Measurements from ENCODE around the gene PLEKHG5. TPM values are rescaled to one million over a fixed set of nuclear protein-coding genes. Genes with fewer than 3 reads are reported as not detected.

Gene PLEKHG5
- total RNA-seq, 1 experiment from 2014 or later: 42.8 TPM

DNA sequence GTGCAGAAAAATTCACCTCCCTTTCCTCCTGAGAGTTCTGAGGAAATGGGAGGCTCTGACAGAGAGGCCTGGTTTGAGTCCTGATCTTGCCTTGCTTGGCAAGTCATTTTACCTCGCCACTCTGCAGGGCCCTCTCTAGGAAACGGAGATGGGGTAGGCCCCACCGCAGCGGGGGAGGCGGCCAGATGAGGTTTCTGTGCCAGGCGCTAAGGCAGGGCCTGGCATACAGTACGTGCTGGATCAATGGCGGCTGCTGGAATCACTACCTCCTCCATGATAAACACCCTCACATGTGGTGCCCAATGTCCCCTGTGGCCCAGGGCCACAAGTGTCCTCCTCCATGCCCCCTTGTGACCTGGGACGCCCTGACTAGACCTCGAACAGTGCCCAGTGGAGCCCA, 499 bp upstream of the PLEKHG5 start:
- Histone ChIP-seq H3F3A (ENCODE audit: low read length, unreplicated experiment) (peaks cover 7% of the 10 kb centered on the region), H2AFZ (ENCODE audit: low read length) (no peak overlapping the region), H3K27me3 (ENCODE audit: low read length) (no peaks in the 10 kb centered on the region), H3K4me1 (ENCODE audit: insufficient read depth, low read length) (peaks cover 52% of the 10 kb centered on the region), H3K4me3 (ENCODE audit: low read length) (peak overlapping the region; percentile 89; the same call in 1 of the 2 replicates), H3K9me2 (replicated peaks; ENCODE audit: low read length) (no peaks in the 10 kb centered on the region), H3K9me3 (ENCODE audit: low read length) (no peaks in the 10 kb centered on the region), H3K36me3 (ENCODE audit: low read depth, low read length) (no peaks in the 10 kb centered on the region), H3K27ac (ENCODE audit: low read length) (peak overlapping the region; percentile 97), H3K9ac (ENCODE audit: low read length) (peak overlapping the region; percentile 93), H3K4me2 (ENCODE audit: low read length) (peak overlapping the region; percentile 96), H3K79me2 (ENCODE audit: low read length) (peaks cover 29% of the 10 kb centered on the region), H4K20me1 (ENCODE audit: low read length) (no peaks in the 10 kb centered on the region)
- POLR2A ChIA-PET (ENCODE audit: unreplicated experiment): interaction anchor here (0.5 to 0.6 kb wide), 5 partner anchors 16 to 112 kb away, joined by 3 to 15 read pairs (median 3); no protein-coding TSS in a partner anchor
- intact Hi-C loops (cut with micrococcal nuclease): loop anchor here (1.0 kb wide), 2 partner anchors 31 to 109 kb away; no protein-coding TSS in a partner anchor
- BruUV-seq (replicated peaks): no TSS peak
- ATAC-seq (peak; percentile 0), DNase-seq (no peak)
- CTCF ChIA-PET: interaction anchor here (0.5 to 0.6 kb wide), 2 partner anchors 32 to 154 kb away, joined by 3 to 19 read pairs; no protein-coding TSS in a partner anchor
- TF ChIP-seq EZH2phosphoT487 (IDR thresholded peaks at IDR 0.05; ENCODE audit: borderline replicate concordance, low read length) (no peak), EZH2 (IDR thresholded peaks at IDR 0.05; ENCODE audit: low read length, unreplicated experiment) (no peak)
- TF ChIP-seq, protein P1, sequence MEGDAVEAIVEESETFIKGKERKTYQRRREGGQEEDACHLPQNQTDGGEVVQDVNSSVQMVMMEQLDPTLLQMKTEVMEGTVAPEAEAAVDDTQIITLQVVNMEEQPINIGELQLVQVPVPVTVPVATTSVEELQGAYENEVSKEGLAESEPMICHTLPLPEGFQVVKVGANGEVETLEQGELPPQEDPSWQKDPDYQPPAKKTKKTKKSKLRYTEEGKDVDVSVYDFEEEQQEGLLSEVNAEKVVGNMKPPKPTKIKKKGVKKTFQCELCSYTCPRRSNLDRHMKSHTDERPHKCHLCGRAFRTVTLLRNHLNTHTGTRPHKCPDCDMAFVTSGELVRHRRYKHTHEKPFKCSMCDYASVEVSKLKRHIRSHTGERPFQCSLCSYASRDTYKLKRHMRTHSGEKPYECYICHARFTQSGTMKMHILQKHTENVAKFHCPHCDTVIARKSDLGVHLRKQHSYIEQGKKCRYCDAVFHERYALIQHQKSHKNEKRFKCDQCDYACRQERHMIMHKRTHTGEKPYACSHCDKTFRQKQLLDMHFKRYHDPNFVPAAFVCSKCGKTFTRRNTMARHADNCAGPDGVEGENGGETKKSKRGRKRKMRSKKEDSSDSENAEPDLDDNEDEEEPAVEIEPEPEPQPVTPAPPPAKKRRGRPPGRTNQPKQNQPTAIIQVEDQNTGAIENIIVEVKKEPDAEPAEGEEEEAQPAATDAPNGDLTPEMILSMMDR (conservative IDR thresholded peaks at IDR 0.05; ENCODE audit: low read depth, low read length): no peak

- H3K4me3 ChIP-seq (ENCODE audit: low read length): peak overlapping the region; percentile 89
- peak overlapping the region; percentile 93 for H3K9ac ChIP-seq (ENCODE audit: low read length)
- peak overlapping the region; percentile 78 for H2AFZ ChIP-seq (ENCODE audit: low read length)
- TSS peak; percentile 87 for BruUV-seq (replicated peaks)
- CTCF ChIA-PET: interaction anchor here (0.7 kb wide), 2 partner anchors 40 to 441 kb away, joined by 3 to 5 read pairs; no protein-coding TSS in a partner anchor
- H3K9me2 ChIP-seq (replicated peaks; ENCODE audit: low read length): no peaks in the 10 kb centered on the region
- TF ChIP-seq, protein P1 (conservative IDR thresholded peaks at IDR 0.05; ENCODE audit: low read depth, low read length): no peak
- TF ChIP-seq EZH2phosphoT487 (IDR thresholded peaks at IDR 0.05; ENCODE audit: borderline replicate concordance, low read length) (no peak), EZH2 (IDR thresholded peaks at IDR 0.05; ENCODE audit: low read length, unreplicated experiment) (no peak)
- no peaks in the 10 kb centered on the region for H4K20me1 ChIP-seq (ENCODE audit: low read length)
- ATAC-seq: peak; percentile 1
- H3K27me3 ChIP-seq (ENCODE audit: low read length): no peaks in the 10 kb centered on the region
- H3K9me3 ChIP-seq (ENCODE audit: low read length): no peaks in the 10 kb centered on the region
- intact Hi-C loops (cut with micrococcal nuclease): loop anchor here (1.0 kb wide), 2 partner anchors 32 to 110 kb away; no protein-coding TSS in a partner anchor
- H3K27ac ChIP-seq (ENCODE audit: low read length): peak overlapping the region; percentile 97
- POLR2A ChIA-PET (ENCODE audit: unreplicated experiment): interaction anchor here (0.7 kb wide), 1 partner anchor 65 kb away, joined by 3 read pairs; no protein-coding TSS in a partner anchor
- peaks cover 50% of the 10 kb centered on the region for H3K4me1 ChIP-seq (ENCODE audit: insufficient read depth, low read length)
- DNase-seq: no peak
- peak overlapping the region; percentile 96 for H3K4me2 ChIP-seq (ENCODE audit: low read length)
- H3K79me2 ChIP-seq (ENCODE audit: low read length): peaks cover 28% of the 10 kb centered on the region
- peaks cover 7% of the 10 kb centered on the region for H3F3A ChIP-seq (ENCODE audit: low read length, unreplicated experiment)
- no peaks in the 10 kb centered on the region for H3K36me3 ChIP-seq (ENCODE audit: low read depth, low read length)
Observed at GRCh38 chr1:6491081-6491449, 402 bp downstream of the PLEKHG5 start.

All from PC-3 (cell line).